H9 (cell line): ENCODE results near the gene NUP98. TPM values are rescaled to one million over a fixed set of nuclear protein-coding genes. Genes with fewer than 3 reads are reported as not detected.

ENCODE experiments used
- DNase-seq: peaks from one replicate; pipeline ENCODE4 v3.0.0-alpha.2; 2017
- H2AFZ ChIP-seq: one replicate; pipeline ENCODE4 v1.6.1; 2013; ENCODE audit warnings: mild to moderate bottlenecking, low read length, control low read depth, moderate library complexity
- H2AK5ac ChIP-seq: 2 replicates; pipeline ENCODE4 v1.6.1; 2013; ENCODE audit warnings: low read length, control low read depth, mixed read lengths; ENCODE audit not compliant: insufficient read length
- H2BK120ac ChIP-seq: one replicate; pipeline ENCODE4 v1.6.1; 2013; ENCODE audit warnings: low read depth, mild to moderate bottlenecking, low read length, control low read depth, inconsistent platforms; ENCODE audit not compliant: poor library complexity, severe bottlenecking
- H2BK12ac ChIP-seq: 2 replicates; pipeline ENCODE4 v1.6.1; 2013; ENCODE audit warnings: low read length, control low read depth, mixed read lengths, low read depth; ENCODE audit not compliant: insufficient read length
- H2BK15ac ChIP-seq: 2 replicates; pipeline ENCODE4 v1.6.1; 2013; ENCODE audit warnings: low read depth, low read length, control low read depth
- H2BK20ac ChIP-seq: one replicate; pipeline ENCODE4 v1.6.1; 2013; ENCODE audit warnings: low read depth, mild to moderate bottlenecking, low read length, control low read depth, inconsistent platforms; ENCODE audit not compliant: poor library complexity, severe bottlenecking
- H2BK5ac ChIP-seq: 2 replicates; pipeline ENCODE4 v1.6.1; 2013; ENCODE audit warnings: low read length, control low read depth, mixed read lengths; ENCODE audit not compliant: insufficient read length
- H3K14ac ChIP-seq: 2 replicates; pipeline ENCODE4 v1.6.1; 2013; ENCODE audit warnings: low read length, control low read depth; ENCODE audit not compliant: insufficient read depth
- H3K18ac ChIP-seq: 2 replicates; pipeline ENCODE4 v1.6.1; 2013; ENCODE audit warnings: low read depth, mild to moderate bottlenecking, mixed read lengths, low read length, control low read depth; ENCODE audit not compliant: insufficient read length
- H3K23ac ChIP-seq: 2 replicates; pipeline ENCODE4 v1.6.1; 2013; ENCODE audit warnings: low read length, control low read depth, mixed read lengths, low read depth; ENCODE audit not compliant: insufficient read length
- H3K23me2 ChIP-seq: 2 replicates; pipeline ENCODE4 v1.6.1; 2013; ENCODE audit warnings: low read depth, mild to moderate bottlenecking, mixed read lengths, low read length, control low read depth; ENCODE audit not compliant: insufficient read length, poor library complexity, severe bottlenecking
- H3K27ac ChIP-seq: 2 replicates; pipeline ENCODE4 v1.5.1; 2013; ENCODE audit warnings: low read length, control low read depth, mixed read lengths, low read depth; ENCODE audit not compliant: insufficient read length
- H3K27me3 ChIP-seq: 2 replicates; pipeline ENCODE4 v1.6.1; 2013; ENCODE audit warnings: low read length, control low read depth, inconsistent platforms; ENCODE audit not compliant: insufficient read depth
- H3K4ac ChIP-seq: 2 replicates; pipeline ENCODE4 v1.6.1; 2013; ENCODE audit warnings: low read depth, mild to moderate bottlenecking, control low read depth, inconsistent platforms, low read length, moderate library complexity
- H3K4me1 ChIP-seq: 2 replicates; pipeline ENCODE4 v1.6.1; 2013; ENCODE audit warnings: low read length, control low read depth, inconsistent platforms; ENCODE audit not compliant: insufficient read depth
- H3K4me2 ChIP-seq: 2 replicates; pipeline ENCODE4 v1.6.1; 2013; ENCODE audit warnings: low read length, control low read depth, mixed read lengths; ENCODE audit not compliant: insufficient read length, insufficient read depth
- H3K56ac ChIP-seq: 2 replicates; pipeline ENCODE4 v1.6.1; 2013; ENCODE audit warnings: low read depth, mild to moderate bottlenecking, mixed read lengths, low read length, control low read depth; ENCODE audit not compliant: insufficient read length
- H3K79me1 ChIP-seq: 2 replicates; pipeline ENCODE4 v1.6.1; 2013; ENCODE audit warnings: low read depth, mild to moderate bottlenecking, moderate library complexity, low read length, control low read depth, inconsistent platforms; ENCODE audit not compliant: insufficient read depth, poor library complexity, severe bottlenecking
- H3K79me2 ChIP-seq: 2 replicates; pipeline ENCODE4 v1.6.1; 2013; ENCODE audit warnings: low read length, control low read depth, inconsistent platforms; ENCODE audit not compliant: insufficient read depth
- H3K9ac ChIP-seq: 2 replicates; pipeline ENCODE4 v1.6.1; 2013; ENCODE audit warnings: low read length, control low read depth, mixed read lengths; ENCODE audit not compliant: insufficient read length; ENCODE audit errors: extremely low read depth
- H3K9me3 ChIP-seq: one replicate; pipeline ENCODE4 v1.6.1; 2013; ENCODE audit warnings: low read depth, low read length, inconsistent platforms; ENCODE audit not compliant: control insufficient read depth
- H3T11ph ChIP-seq: one replicate; pipeline ENCODE4 v1.6.1; 2013; ENCODE audit warnings: mild to moderate bottlenecking, low read length, control low read depth, inconsistent platforms
- H4K20me1 ChIP-seq: one replicate; pipeline ENCODE4 v1.6.1; 2013; ENCODE audit not compliant: control insufficient read depth, insufficient read length, insufficient read depth
- H4K5ac ChIP-seq: 2 replicates; pipeline ENCODE4 v1.6.1; 2013; ENCODE audit warnings: low read depth, mild to moderate bottlenecking, mixed read lengths, low read length, control low read depth; ENCODE audit not compliant: insufficient read length
- H4K8ac ChIP-seq: replicated peaks from 2 replicates; pipeline ENCODE4 v1.6.1; 2013; ENCODE audit warnings: low read length, control low read depth, mixed read lengths, low read depth; ENCODE audit not compliant: insufficient read length
- H4K91ac ChIP-seq: 2 replicates; pipeline ENCODE4 v1.6.1; 2013; ENCODE audit warnings: low read depth, mild to moderate bottlenecking, moderate library complexity, mixed read lengths, low read length, control low read depth; ENCODE audit not compliant: insufficient read length
- H3K27ac Mint-ChIP-seq, 3 experiments: 2 replicates in 2 of 3; 3 replicates in 1 of 3; pipeline ENCODE4 v1.8.0; 2020 to 2021; ENCODE audit warnings: mixed read lengths in 3 of 3, mild to moderate bottlenecking in 1 of 3, moderate library complexity in 1 of 3
- H3K27me3 Mint-ChIP-seq: 2 replicates; pipeline ENCODE4 v1.8.0; 2021; ENCODE audit warnings: low read depth, mild to moderate bottlenecking, moderate library complexity, mixed read lengths
- H3K36me3 Mint-ChIP-seq, 3 experiments: 2 replicates in 2 of 3; 3 replicates in 1 of 3; pipeline ENCODE4 v1.8.0; 2020 to 2021; ENCODE audit warnings: low read depth in 3 of 3, mixed read lengths in 3 of 3; ENCODE audit not compliant: insufficient read depth in 1 of 3
- H3K4me1 Mint-ChIP-seq, 2 experiments: 2 replicates each; pipeline ENCODE4 v1.8.0; 2020; ENCODE audit warnings: mixed read lengths in 2 of 2
- H3K4me3 Mint-ChIP-seq, 2 experiments: 2 replicates in 1 of 2; 3 replicates in 1 of 2; pipeline ENCODE4 v1.8.0; 2020 to 2021; ENCODE audit warnings: mild to moderate bottlenecking in 2 of 2, mixed read lengths in 2 of 2, moderate library complexity in 1 of 2
- H3K9me3 Mint-ChIP-seq, 2 experiments: 2 replicates in 1 of 2; 3 replicates in 1 of 2; pipeline ENCODE4 v1.8.0; 2020; ENCODE audit warnings: mild to moderate bottlenecking in 2 of 2, mixed read lengths in 2 of 2, moderate library complexity in 1 of 2
- CTCF ChIP-seq: fragments of 200-600 bp; sonication (generic); conservative IDR thresholded peaks from 3 replicates; pipeline ENCODE4 v1.8.0; 2021; ENCODE audit warnings: antibody characterized with exemption, mild to moderate bottlenecking
- WGBS: extraction: QIAGEN DNeasy Blood & Tissue Kit; methylation state at CpG from one replicate; pipeline ENCODE4 v1.1.7; 2013; ENCODE audit warnings: missing lambda C conversion rate, low lambda C conversion rate, mixed read lengths; ENCODE audit not compliant: insufficient read length; ENCODE audit errors: extremely low coverage; 5-methylcytosine and 5-hydroxymethylcytosine counted together
- total RNA-seq: library from RNA; stranded (reverse); gene quantifications from 2 replicates; pipeline ENCODE4 v1.2.1, GENCODE V29; 2021

Gene NUP98
- total RNA-seq, 1 experiment from 2014 or later: 105 TPM

GRCh38 chr11:3833449-3833848 is 36.1 kb upstream of the NUP98 start:
- no peak overlapping the region for H4K5ac ChIP-seq
- no peaks in the 10 kb centered on the region for H3K27me3 ChIP-seq
- no peak overlapping the region for H2AK5ac ChIP-seq
- no peak overlapping the region for H3K14ac ChIP-seq
- H4K91ac ChIP-seq: no peak overlapping the region
- no peak overlapping the region for H2BK5ac ChIP-seq
- WGBS: no CpG with 5 or more reads among the region's 2 CpGs
- no peaks in the 10 kb centered on the region for H3K27me3 Mint-ChIP-seq
- H3K79me2 ChIP-seq: no peaks in the 10 kb centered on the region; the same call in 1 of the 2 replicates
- H3K4me3 Mint-ChIP-seq: no peak overlapping the region; a peak in 1 of 5 replicates
- no peak overlapping the region for H2BK20ac ChIP-seq
- H3K4ac ChIP-seq: no peak overlapping the region
- H2BK12ac ChIP-seq: no peak overlapping the region
- no peak for DNase-seq
- no peak overlapping the region for H2BK120ac ChIP-seq
- H3K56ac ChIP-seq: no peak overlapping the region
- H3K9me3 ChIP-seq: no peaks in the 10 kb centered on the region
- peaks cover 3% of the 10 kb centered on the region for H4K20me1 ChIP-seq
- no peak overlapping the region for H3K27ac Mint-ChIP-seq
- H3K18ac ChIP-seq: no peak overlapping the region
- H2AFZ ChIP-seq: no peak overlapping the region
- H3T11ph ChIP-seq: no peak overlapping the region
- H3K23ac ChIP-seq: no peak overlapping the region
- H3K27ac ChIP-seq: no peak overlapping the region
- H3K23me2 ChIP-seq: no peaks in the 10 kb centered on the region
- peaks cover 15% of the 10 kb centered on the region for H3K4me1 ChIP-seq
- H3K9ac ChIP-seq: no peak overlapping the region
- H3K4me2 ChIP-seq: no peak overlapping the region
- H3K4me1 Mint-ChIP-seq: peaks cover 40 to 41% of the 10 kb centered on the region in 2 experiments
- H4K8ac ChIP-seq: no peak overlapping the region
- no peaks in the 10 kb centered on the region for H3K79me1 ChIP-seq
- no peaks in the 10 kb centered on the region for H3K9me3 Mint-ChIP-seq
- no peak for TF ChIP-seq CTCF
- peaks cover 22 to 38% (median 26%) of the 10 kb centered on the region in 3 experiments for H3K36me3 Mint-ChIP-seq
- no peak overlapping the region for H2BK15ac ChIP-seq
